EL (cell line): Measurements from ENCODE around the gene CCDC201.

Source experiments
- DNase-seq: peaks from one replicate; pipeline ENCODE4 v3.0.0-alpha.2; 2016

The CCDC201 gene

GRCh38 chr7:45873035-45873354, at the start of gene CCDC201:
CCDC201 (minus strand) TSS chr7:45873082; CDS start chr7:45873007, 75 bp downstream.
- DNase-seq = no peak

- peak; percentile 84 for DNase-seq
These were observed 49.0 kb upstream of the CCDC201 start for GRCh38 chr7:45921699-45922519.

GRCh38 chr7:45921381-45921698, 48.5 kb upstream of the CCDC201 start:
- DNase-seq = no peak

- peak; percentile 76 for DNase-seq
These were observed 47.9 kb upstream of the CCDC201 start, which contains the start of gene IGFBP3 for GRCh38 chr7:45920502-45921380. IGFBP3 (minus strand) TSS chr7:45921272; CDS start chr7:45921140, 132 bp downstream.

- no peak for DNase-seq
These were observed 47.1 kb upstream of the CCDC201 start for GRCh38 chr7:45919993-45920459.

GRCh38 chr7:45919231-45919784, 46.4 kb upstream of the CCDC201 start:
- DNase-seq = peak; percentile 15

GRCh38 chr7:45918556-45918955, 45.7 kb upstream of the CCDC201 start:
- no peak for DNase-seq

- peak; percentile 81 for DNase-seq
These were observed 44.8 kb upstream of the CCDC201 start for GRCh38 chr7:45917658-45918057.

GRCh38 chr7:45917064-45917463, 44.2 kb upstream of the CCDC201 start:
- no peak for DNase-seq

GRCh38 chr7:45915606-45916005, 42.7 kb upstream of the CCDC201 start:
- DNase-seq = no peak

- DNase-seq = no peak
These were observed 42.0 kb upstream of the CCDC201 start for GRCh38 chr7:45914911-45915310.

GRCh38 chr7:45912972-45913371, 40.1 kb upstream of the CCDC201 start:
- no peak for DNase-seq

GRCh38 chr7:45911311-45911710, 38.4 kb upstream of the CCDC201 start:
- DNase-seq = no peak

GRCh38 chr7:45910855-45911254, 38.0 kb upstream of the CCDC201 start:
- no peak for DNase-seq

- no peak for DNase-seq
These were observed 36.7 kb upstream of the CCDC201 start for GRCh38 chr7:45909561-45909960.

GRCh38 chr7:45902820-45903219, 29.9 kb upstream of the CCDC201 start:
- no peak for DNase-seq

GRCh38 chr7:45901566-45901965, 28.7 kb upstream of the CCDC201 start:
- DNase-seq = no peak

GRCh38 chr7:45898222-45898621, 25.3 kb upstream of the CCDC201 start:
- DNase-seq = peak; percentile 78

- DNase-seq = peak; percentile 88
These were observed 24.3 kb upstream of the CCDC201 start for GRCh38 chr7:45897042-45897690.

- no peak for DNase-seq
These were observed 21.8 kb upstream of the CCDC201 start for GRCh38 chr7:45894665-45895062.

- no peak for DNase-seq
These were observed 21.2 kb upstream of the CCDC201 start for GRCh38 chr7:45893996-45894664.

GRCh38 chr7:45893374-45893995, 20.6 kb upstream of the CCDC201 start:
- DNase-seq = no peak
